ENCODE data around the gene CCDC178.

DNA sequence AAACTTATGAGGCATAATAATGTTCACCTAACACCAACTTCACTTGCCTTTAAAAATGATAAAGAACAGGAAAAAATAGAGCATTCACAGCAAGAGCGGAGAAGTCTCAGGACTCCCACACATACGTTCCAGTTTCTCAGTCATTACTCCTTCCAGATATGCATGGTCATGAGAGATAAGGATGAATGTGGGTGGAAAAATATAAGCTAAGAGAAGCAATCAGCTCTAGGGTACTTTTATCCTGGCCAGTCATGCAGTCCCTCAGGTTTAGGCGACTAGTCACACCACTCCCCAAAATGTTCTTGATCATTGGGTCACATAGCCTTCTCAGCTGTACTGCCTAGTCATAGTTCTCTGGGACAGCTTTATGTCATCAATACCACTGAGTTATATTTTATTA is 29.2 kb upstream of the CCDC178 start:
- TF ChIP-seq RCOR1 (IDR thresholded peaks at IDR 0.05; ENCODE audit: insufficient replicate concordance, low read length) (no peak), BHLHE40 (IDR thresholded peaks at IDR 0.05; ENCODE audit: low read depth, low read length) (no peak)
